ENCODE measurements around the gene APC2. TPM values are rescaled to one million over a fixed set of nuclear protein-coding genes. Genes with fewer than 3 reads are reported as not detected.
A peak's percentile ranks its signal among the peaks of the same experiment; 100 is the strongest.
"Not testable (repeated sequence)": the region's sequence is repeated elsewhere in the genome, so short reads cannot be mapped to it uniquely, and the experiment has no call there.

The APC2 gene
- total RNA-seq, 1 donor from 2014 or later, result 0.59 TPM

DNA sequence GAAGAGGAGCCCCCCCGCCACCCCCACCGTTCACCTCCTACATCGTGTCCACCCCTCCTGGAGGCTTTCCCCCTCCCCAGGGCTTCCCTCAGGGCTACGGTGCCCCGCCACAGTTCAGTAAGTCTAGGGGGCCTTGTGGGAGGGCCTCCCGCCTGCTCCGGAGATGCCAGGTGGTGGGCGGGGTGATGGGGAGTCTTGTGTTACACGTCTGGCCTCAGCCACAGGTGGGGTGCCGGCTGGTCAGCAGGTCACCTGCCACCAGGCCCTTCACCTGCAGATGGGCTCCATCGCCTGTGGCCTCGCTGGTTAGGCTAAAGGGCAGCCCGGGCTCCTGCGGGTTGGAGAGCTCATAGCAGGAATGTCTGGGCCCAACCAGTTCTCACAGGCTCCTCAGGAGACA, 19.7 kb upstream of the APC2 start:
- no peak for DNase-seq

- DNase-seq, result no peak
Measured at GRCh38 chr19:1431759-1432506, 18.0 kb upstream of the APC2 start.

GRCh38 chr19:1432507-1432887, 17.4 kb upstream of the APC2 start:
- DNase-seq, result no peak

GRCh38 chr19:1433119-1434039, 16.5 kb upstream of the APC2 start:
- no peak for DNase-seq

GRCh38 chr19:1434040-1434366, 15.9 kb upstream of the APC2 start:
- DNase-seq, result no peak

- no peak for DNase-seq
Measured at GRCh38 chr19:1434577-1435060, 15.3 kb upstream of the APC2 start.

- DNase-seq, result no peak
Measured at GRCh38 chr19:1435378-1435989, 14.4 kb upstream of the APC2 start.

DNA sequence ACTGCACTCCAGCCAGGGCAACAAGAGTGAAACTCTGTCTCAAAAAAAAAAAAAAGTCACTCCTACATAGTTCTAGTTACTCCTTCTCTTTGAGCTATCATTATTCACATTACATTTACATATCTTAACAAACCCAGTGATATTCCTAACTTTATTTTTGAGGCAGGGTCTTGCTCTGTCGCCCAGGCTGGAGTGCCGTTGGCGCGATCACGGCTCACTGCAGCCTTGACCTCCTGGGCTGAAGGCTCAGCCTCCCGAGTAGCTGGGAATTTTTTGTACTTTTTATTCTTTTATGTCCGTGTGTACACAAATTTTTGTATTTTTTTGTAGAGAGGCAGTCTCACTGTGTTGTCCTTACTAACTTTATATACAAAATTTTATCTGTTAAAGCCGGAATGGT, 12.3 kb upstream of the APC2 start:
- DNase-seq, result no peak

DNA sequence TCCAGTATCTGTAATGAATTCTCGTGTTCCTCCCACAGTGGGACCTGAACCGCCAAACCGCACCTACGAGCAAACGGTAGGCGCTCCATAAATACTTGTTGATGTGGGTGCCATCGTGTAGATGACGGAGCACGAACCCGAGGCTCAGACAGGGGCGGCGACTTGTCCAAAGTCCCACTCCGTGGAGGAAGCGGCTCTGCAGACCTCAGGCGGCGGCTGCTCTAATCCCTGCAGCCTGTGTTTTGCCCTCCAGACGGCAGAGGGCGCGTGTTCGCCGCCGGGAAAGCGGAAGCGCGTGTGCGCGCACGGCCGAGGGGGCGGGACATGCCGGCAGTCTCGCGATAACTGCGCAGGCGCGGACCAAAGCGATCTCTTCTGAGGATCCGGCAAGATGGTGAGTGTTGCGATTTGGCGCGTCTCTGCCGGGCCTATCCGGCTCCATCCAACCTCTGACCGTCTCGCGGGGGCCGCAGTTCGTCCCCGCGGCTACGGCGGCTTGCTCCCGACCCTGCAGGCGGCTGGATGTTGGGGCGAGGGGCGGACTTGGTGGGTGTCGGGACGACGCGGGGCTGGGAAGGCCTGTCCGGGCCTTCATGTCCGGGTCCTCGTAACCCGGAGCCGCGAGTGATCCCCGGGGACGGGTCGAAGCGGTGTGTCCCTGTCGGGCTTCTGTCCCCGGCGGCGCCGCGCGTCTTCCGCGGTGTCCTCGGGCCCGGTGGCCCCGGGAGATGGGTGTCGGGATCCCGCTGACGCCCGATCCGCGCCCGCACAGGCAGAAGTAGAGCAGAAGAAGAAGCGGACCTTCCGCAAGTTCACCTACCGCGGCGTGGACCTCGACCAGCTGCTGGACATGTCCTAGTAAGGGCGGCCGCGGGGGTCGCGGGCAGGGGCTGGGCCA, 11.6 kb upstream of the APC2 start, which contains the start of gene RPS15:
Gene RPS15 (plus strand): TSS at position 362 of the 898 bp plus-strand sequence. CDS start 30 bp downstream, at position 392.
- DNase-seq, result peak; percentile 98

- no peak for DNase-seq
Measured at GRCh38 chr19:1438933-1439354, 11.0 kb upstream of the APC2 start.

GRCh38 chr19:1439525-1440417, 10.2 kb upstream of the APC2 start:
- not testable (repeated sequence) for DNase-seq

DNA sequence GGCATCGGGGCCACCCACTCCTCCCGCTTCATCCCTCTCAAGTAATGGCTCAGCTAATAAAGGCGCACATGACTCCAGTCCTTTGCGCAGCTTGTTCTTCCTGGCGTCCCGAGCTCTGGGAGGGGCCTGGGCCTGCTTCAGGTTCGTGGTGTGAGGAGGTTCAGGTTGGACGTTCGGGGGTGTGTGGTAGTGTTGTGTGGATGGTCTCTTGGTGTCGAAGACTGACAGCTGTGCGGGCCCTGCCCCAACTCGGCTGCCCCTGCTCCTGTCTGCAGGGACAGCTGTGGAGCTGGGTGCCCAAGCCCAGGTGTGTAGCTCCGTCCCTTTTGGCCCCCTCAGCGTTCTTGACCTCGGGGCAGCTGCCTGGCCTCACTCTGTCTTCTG, 9.5 kb upstream of the APC2 start:
- no peak for DNase-seq

GRCh38 chr19:1441022-1441426, 8.9 kb upstream of the APC2 start:
- no peak for DNase-seq

DNA sequence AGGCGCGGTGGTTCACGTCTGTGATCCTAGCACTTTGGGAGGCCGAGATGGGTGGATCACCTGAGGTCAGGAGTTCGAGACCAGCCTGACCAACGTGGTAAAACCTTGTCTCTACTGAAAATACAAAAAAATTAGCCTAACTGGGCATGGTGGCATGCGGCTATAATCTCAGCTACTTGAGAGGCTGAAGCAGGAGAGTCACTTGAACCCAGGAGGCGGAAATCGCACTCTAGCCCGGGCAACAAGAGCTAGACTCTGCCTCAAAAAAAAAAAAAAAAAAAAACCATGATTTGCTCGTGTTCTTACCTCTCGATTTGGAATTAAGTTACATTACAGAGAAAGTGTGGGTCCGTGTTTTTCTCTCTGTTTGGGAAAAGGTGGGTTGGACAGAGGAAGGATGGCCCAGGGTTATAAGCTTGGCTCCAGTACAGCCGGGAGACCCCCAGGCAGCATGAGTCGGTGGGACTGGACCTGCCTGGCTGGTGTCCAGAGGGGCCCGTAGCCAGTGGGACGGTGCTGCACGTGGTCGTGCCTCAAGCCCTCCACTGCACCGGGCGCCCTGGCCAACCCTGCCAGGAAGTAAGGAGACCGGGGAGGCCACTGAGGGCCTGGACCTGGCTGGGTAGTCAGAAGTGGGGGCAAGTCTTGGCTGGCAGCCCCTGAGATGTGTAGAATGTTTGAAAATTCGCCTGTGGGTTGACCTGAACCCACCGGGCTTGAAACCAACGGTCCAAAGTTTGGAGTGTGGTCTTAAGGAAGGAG, 8.1 kb upstream of the APC2 start:
- no peak for DNase-seq

DNA sequence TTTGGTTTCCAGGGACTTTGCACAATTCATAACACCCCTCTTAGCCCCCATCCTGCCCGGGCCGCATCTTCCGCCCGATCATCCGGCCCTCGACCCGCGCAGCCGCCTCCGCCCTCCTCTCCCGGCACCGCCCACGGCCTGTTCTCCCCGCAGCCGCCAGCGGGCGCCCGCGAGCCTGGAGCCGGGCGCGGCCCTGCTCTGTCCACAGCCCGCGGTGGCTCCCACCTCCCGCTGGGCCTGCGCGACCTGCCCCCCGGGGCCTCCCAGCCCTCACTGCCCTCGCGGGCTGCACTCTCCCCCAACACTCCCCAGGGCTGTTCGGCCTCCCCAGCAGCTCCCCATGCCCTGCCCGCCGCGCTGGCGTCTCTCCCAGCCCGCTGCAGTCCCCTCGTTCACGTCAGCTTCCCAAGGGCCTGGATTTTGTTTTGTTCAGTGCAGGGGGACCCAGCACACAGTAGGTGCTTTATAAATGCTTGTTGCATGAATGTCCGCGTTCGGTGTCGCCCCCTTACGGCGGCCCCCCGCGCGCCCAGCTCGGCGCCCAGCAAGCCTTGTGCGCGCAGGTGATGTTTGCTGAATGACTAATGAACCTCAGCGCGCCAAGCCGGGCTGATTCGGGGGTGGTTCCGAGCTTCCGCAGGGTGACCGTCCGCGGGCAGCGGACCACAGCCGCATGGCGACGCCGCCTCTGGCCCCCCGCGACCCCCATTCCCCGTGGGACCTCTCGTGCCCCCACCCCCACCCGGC, 4.6 kb upstream of the APC2 start:
- peak; percentile 23 for DNase-seq

GRCh38 chr19:1445932-1446712, 3.8 kb upstream of the APC2 start:
- DNase-seq, result no peak

DNA sequence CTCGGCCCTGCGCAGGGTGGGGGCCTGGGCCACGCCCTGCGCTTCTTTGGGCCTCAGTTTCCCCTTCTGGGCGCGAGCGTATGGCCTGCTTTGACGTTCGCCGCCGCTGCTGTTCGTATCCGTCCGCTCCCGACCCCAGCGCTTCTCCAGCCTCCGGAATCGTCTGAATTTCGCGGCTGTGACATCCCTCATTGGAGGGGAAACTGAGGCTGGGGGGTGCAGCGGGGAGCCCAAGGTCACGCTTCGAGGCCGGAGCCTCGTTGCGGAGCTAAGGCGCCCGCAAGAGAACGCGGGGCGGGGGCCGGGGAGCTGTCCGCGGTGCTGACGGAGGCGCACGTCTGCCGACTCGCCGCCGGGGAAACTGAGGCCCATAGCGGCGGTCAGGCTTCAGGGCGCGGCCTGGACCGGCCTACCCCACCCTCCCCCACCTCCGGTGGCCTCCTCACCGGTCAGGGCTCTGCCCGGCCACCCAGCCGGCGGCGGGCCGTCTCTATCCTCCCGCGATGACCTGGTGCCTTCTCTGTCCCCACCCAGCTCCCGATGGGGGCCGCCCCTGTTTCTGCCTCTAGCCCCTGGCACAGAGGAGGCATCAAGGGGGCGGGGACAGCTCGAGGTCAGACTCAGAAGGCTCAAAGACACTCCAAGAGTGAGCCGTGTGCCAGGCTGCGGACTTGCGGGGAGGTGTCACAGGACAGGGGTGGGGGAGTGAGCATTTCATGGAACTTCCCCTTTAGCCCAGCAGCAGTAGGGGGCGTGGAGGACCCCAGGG, 3.0 kb upstream of the APC2 start:
- DNase-seq, result no peak

DNA sequence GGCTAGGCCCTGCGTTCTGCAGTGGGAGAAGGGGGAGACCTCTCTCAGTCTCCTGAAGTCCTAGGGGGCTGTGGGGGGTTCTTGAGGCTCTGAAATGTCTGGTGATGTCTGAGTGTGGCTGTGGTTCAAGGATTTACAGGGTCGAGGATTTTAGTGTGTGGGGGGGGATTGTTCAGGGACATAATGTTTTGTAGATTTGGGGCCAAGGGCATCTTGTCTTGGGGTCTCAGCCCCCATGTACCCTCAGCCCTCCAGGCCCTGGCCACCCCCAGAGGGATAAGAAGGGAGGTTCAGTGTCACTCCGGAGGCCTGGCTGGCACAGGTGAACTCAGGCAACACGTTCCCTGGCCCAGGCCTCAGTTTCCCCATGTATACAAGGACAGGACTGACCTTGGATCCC, 2.4 kb upstream of the APC2 start:
- no peak for DNase-seq

Data from skin of body (tissue), 2 donors.